A549 (cell line): ENCODE results near the gene MAPK13. TPM values are rescaled to one million over a fixed set of nuclear protein-coding genes. Genes with fewer than 3 reads are reported as not detected.

Experiments
- ATAC-seq, 2 experiments: fragments of 200-7000 bp in 1 of 2; fragments of >200 bp in 1 of 2; cut with Nextera tagmentation in 1 of 2; cut with Tn5 transposase in 1 of 2; 3 replicates each; pipeline versions ENCODE4 v1.8.0 to v1.9.1; 2018 to 2020; ENCODE audit warnings: mild to moderate bottlenecking in 1 of 2, moderate library complexity in 1 of 2
- CTCF ChIA-PET: fragments of 300-600 bp; sonication (Branson Sonifier 250); formaldehyde crosslinking; extraction: SDS; loops from one replicate; lab custom pipeline; 2021; ENCODE audit warnings: antibody characterized with exemption, inconsistent platforms; lab: Yijun Ruan, JAX
- POLR2A ChIA-PET: fragments of 350-600 bp; formaldehyde crosslinking; extraction: SDS; loops from one replicate; lab custom pipeline; 2021; ENCODE audit warnings: antibody characterized with exemption, inconsistent platforms; lab: Yijun Ruan, JAX
- DNase-seq, 2 experiments: peaks; one replicate each; pipeline versions ENCODE4 v3.0.0 to v3.0.0-alpha.2; 2011 to 2016; ENCODE audit warnings: low read depth in 1 of 2, low spot score in 1 of 2
- FAIRE-seq: peaks from 2 replicates; lab custom pipeline; 2011; peaks lifted over from hg19 to GRCh38; lab: Jason Lieb, UNC
- H3K27ac ChIP-seq, 2 experiments: fragments of >200 bp; sonication (Bioruptor Twin); formaldehyde crosslinking; 3 replicates each; pipeline ENCODE4 v1.5.1; 2016 to 2017
- H3K4me1 ChIP-seq: fragments of >200 bp; sonication (Bioruptor Twin); formaldehyde crosslinking; 3 replicates; pipeline ENCODE4 v1.6.1; 2016
- H3K4me2 ChIP-seq: fragments of >200 bp; sonication (Bioruptor Twin); formaldehyde crosslinking; 3 replicates; pipeline ENCODE4 v1.6.1; 2016
- H3K4me3 ChIP-seq: fragments of >200 bp; sonication (Bioruptor Twin); formaldehyde crosslinking; 3 replicates; pipeline ENCODE4 v1.5.1; 2016
- H3K9me3 ChIP-seq: fragments of >200 bp; sonication (Bioruptor Twin); formaldehyde crosslinking; 3 replicates; pipeline ENCODE4 v1.6.1; 2016
- CBX8 ChIP-seq: fragments of 200-600 bp; sonication (generic); IDR thresholded peaks from 2 replicates; pipeline ENCODE4 v1.6.1; 2016
- EHF ChIP-seq: fragments of 250-450 bp; sonication (Bioruptor Pico); IDR thresholded peaks from 2 replicates; pipeline ENCODE4 v1.5.0; 2020; ENCODE audit warnings: mild to moderate bottlenecking
- EHMT2 ChIP-seq: fragments of 200-600 bp; sonication (generic); IDR thresholded peaks from 2 replicates; pipeline ENCODE4 v1.6.1; 2016; ENCODE audit warnings: antibody characterized with exemption, low read depth, mild to moderate bottlenecking, moderate library complexity
- EP300 ChIP-seq, 2 experiments: fragments of >200 bp; sonication (Bioruptor Twin); formaldehyde crosslinking; IDR thresholded peaks; 2 replicates in 1 of 2; 3 replicates in 1 of 2; pipeline ENCODE4 v1.6.1; 2016 to 2017
- FOSB ChIP-seq: fragments of 250-450 bp; sonication (Bioruptor Pico); IDR thresholded peaks from 2 replicates; pipeline ENCODE4 v1.5.0; 2020; ENCODE audit warnings: mild to moderate bottlenecking, moderate library complexity
- FOSL2 ChIP-seq, 2 experiments: fragments of 450-650 bp in 1 of 2; fragments of >200 bp in 1 of 2; sonication (Bioruptor Twin) in 1 of 2; formaldehyde crosslinking; IDR thresholded peaks; 2 replicates each; pipeline versions ENCODE4 v1.5.0 to v1.6.1; 2016 to 2020; ENCODE audit warnings: mild to moderate bottlenecking in 1 of 2, moderate library complexity in 1 of 2
- GATA3 ChIP-seq: IDR thresholded peaks from 2 replicates; pipeline ENCODE4 v1.6.1; 2012; ENCODE audit warnings: borderline replicate concordance
- HDAC2 ChIP-seq: fragments of 200-600 bp; sonication (generic); IDR thresholded peaks from 2 replicates; pipeline ENCODE4 v1.6.1; 2016
- JUN ChIP-seq, 2 experiments: fragments of >200 bp; sonication (Bioruptor Twin); formaldehyde crosslinking; IDR thresholded peaks; 2 replicates in 1 of 2; 3 replicates in 1 of 2; pipeline ENCODE4 v1.6.1; 2016 to 2017
- KDM5A ChIP-seq: fragments of 200-600 bp; sonication (generic); IDR thresholded peaks from 2 replicates; pipeline ENCODE4 v1.6.1; 2016; ENCODE audit warnings: antibody characterized with exemption, mild to moderate bottlenecking
- MAFK ChIP-seq: fragments of 450-650 bp; IDR thresholded peaks from 2 replicates; pipeline ENCODE4 v1.6.1; 2014; ENCODE audit not compliant: partially characterized antibody
- MYC ChIP-seq: IDR thresholded peaks from 2 replicates; pipeline ENCODE4 v1.6.1; 2012; ENCODE audit warnings: mild to moderate bottlenecking, inconsistent platforms, low read length, improper control_type of control experiment, borderline replicate concordance
- NR3C1 ChIP-seq: fragments of >200 bp; sonication (Bioruptor Twin); formaldehyde crosslinking; IDR thresholded peaks from 3 replicates; pipeline ENCODE4 v1.6.1; 2017
- PHF8 ChIP-seq: fragments of 200-600 bp; sonication (generic); IDR thresholded peaks from 2 replicates; pipeline ENCODE4 v1.6.1; 2016; ENCODE audit warnings: low read depth, mild to moderate bottlenecking, antibody characterized with exemption, moderate library complexity, borderline replicate concordance
- POLR2A ChIP-seq: IDR thresholded peaks from 2 replicates; pipeline ENCODE4 v1.6.1; 2012; ENCODE audit warnings: mild to moderate bottlenecking, low read length
- POLR2AphosphoS2 ChIP-seq: conservative IDR thresholded peaks from 2 replicates; pipeline ENCODE4 v1.6.1; 2012; ENCODE audit warnings: low read length, improper control_type of control experiment, inconsistent platforms
- RAD21 ChIP-seq, 2 experiments: fragments of >200 bp in 1 of 2; sonication (Bioruptor Twin) in 1 of 2; formaldehyde crosslinking in 1 of 2; IDR thresholded peaks in 1 of 2; conservative IDR thresholded peaks in 1 of 2; 2 replicates in 1 of 2; 3 replicates in 1 of 2; pipeline ENCODE4 v1.6.1; 2012 to 2018; ENCODE audit warnings: inconsistent platforms in 1 of 2
- RARB ChIP-seq: fragments of 250-450 bp; sonication (Bioruptor Pico); IDR thresholded peaks from 2 replicates; pipeline ENCODE4 v1.8.0; 2021; ENCODE audit warnings: mild to moderate bottlenecking, moderate library complexity
- RCOR1 ChIP-seq: fragments of 150-350 bp; IDR thresholded peaks from 2 replicates; pipeline ENCODE4 v1.6.1; 2014; ENCODE audit warnings: antibody characterized with exemption, low read length, low read depth
- RFX5 ChIP-seq: fragments of 450-650 bp; IDR thresholded peaks from 2 replicates; pipeline ENCODE4 v1.7.1; 2014; ENCODE audit warnings: antibody characterized with exemption, mild to moderate bottlenecking, moderate library complexity
- SREBF2 ChIP-seq: fragments of 450-650 bp; IDR thresholded peaks from 2 replicates; pipeline ENCODE4 v1.6.1; 2014; ENCODE audit warnings: mild to moderate bottlenecking, moderate library complexity
- TFCP2L1 ChIP-seq: fragments of 250-450 bp; sonication (Bioruptor Pico); IDR thresholded peaks from 2 replicates; pipeline ENCODE4 v1.5.0; 2021; ENCODE audit warnings: mild to moderate bottlenecking
- ZFP36 ChIP-seq: fragments of 450-650 bp; IDR thresholded peaks from 2 replicates; pipeline ENCODE4 v1.6.1; 2014; ENCODE audit warnings: borderline replicate concordance; ENCODE audit not compliant: partially characterized antibody
- ZSCAN20 ChIP-seq: fragments of 250-450 bp; sonication (Bioruptor Pico); IDR thresholded peaks from 2 replicates; pipeline ENCODE4 v1.8.0; 2022; ENCODE audit warnings: mild to moderate bottlenecking, moderate library complexity
- WGBS: methylation state at CpG from one replicate; pipeline ENCODE4 v1.1.6; 2017; ENCODE audit errors: missing lambda C conversion rate; 5-methylcytosine and 5-hydroxymethylcytosine counted together
- polyA plus RNA-seq, 4 experiments: library from polyadenylated mRNA; depleted of rRNA in 3 of 4; stranded (reverse); fragments of >200 nt; fragmentation: RNase III in 1 of 4; extraction: RNeasy Plus Mini Kit Qiagen cat#74134 plus additional on column Dnase treatment in 1 of 4; gene quantifications; 2 replicates in 3 of 4; 3 replicates in 1 of 4; pipeline ENCODE4 v1.2.3, GENCODE V29; 2011 to 2017
- TF ChIP-seq, protein P1 (sequence below): fragments of 450-650 bp; IDR thresholded peaks from 2 replicates; pipeline ENCODE4 v1.6.1; 2014; ENCODE audit warnings: antibody characterized with exemption
- TF ChIP-seq, protein P2 (sequence below): IDR thresholded peaks from 2 replicates; pipeline ENCODE4 v1.6.1; 2012
- TF ChIP-seq, protein P3 (sequence below): fragments of >200 bp; sonication (Bioruptor Twin); formaldehyde crosslinking; IDR thresholded peaks from 3 replicates; pipeline ENCODE4 v1.6.1; 2016
- TF ChIP-seq, protein P4 (sequence below): IDR thresholded peaks from 2 replicates; pipeline ENCODE4 v1.6.1; 2012
- TF ChIP-seq, protein P5 (sequence below): fragments of >200 bp; sonication (Bioruptor Twin); formaldehyde crosslinking; IDR thresholded peaks from 2 replicates; pipeline ENCODE4 v1.6.1; 2016
- TF ChIP-seq, protein P6 (sequence below): fragments of >200 bp; sonication (Bioruptor Twin); formaldehyde crosslinking; IDR thresholded peaks from 3 replicates; pipeline ENCODE4 v1.5.1; 2016

MAPK13 gene
- polyA plus RNA-seq, 2 of the 4 experiments (the other 2 are of a cell fraction), result 0.45 to 0.63 TPM

DNA sequence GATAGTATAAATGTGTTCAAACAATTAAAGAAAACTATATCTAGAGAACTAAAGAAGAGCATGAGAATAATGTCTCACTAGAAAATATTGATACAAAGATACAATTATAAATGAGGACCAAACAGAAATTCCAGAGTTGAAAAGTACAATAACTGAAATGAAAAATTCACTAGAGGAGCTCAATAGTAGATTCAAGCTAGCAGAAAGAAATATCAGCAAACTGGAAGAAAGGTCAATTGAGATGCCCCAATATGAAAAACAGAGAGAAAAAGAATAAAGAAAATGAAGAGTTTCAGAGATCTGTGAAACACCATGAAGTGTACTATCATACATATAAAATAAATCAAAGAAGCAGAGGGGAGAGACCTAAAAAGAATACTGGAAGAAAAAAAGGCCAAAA lies 48.2 kb downstream of the MAPK13 start:
- Histone ChIP-seq H3K4me3 (no peak overlapping the region), H3K4me2 (no peak overlapping the region), H3K9me3 (peaks cover 4% of the 10 kb centered on the region; the same call in 1 of the 3 replicates), H3K4me1 (no peaks in the 10 kb centered on the region), H3K27ac (no peak overlapping the region)
- ChIA-PET CTCF (interaction anchor here (1.0 kb wide), 1 partner anchor 83 kb away, joined by 3 read pairs; no protein-coding TSS in a partner anchor), POLR2A (no interaction called here)
- DNase-seq, result no peak
- no peak for FAIRE-seq
- no peak for ATAC-seq
- TF ChIP-seq MYC (no peak), RCOR1 (no peak), RFX5 (no peak), ZSCAN20 (CRISPR knock-in tag) (no peak), MAFK (no peak), HDAC2 (no peak), EHMT2 (no peak), POLR2AphosphoS2 (no peak), EHF (CRISPR knock-in tag) (no peak), SREBF2 (no peak), JUN (IDR thresholded peaks at IDR 0.05) (no peak)
- TF ChIP-seq, protein P1, sequence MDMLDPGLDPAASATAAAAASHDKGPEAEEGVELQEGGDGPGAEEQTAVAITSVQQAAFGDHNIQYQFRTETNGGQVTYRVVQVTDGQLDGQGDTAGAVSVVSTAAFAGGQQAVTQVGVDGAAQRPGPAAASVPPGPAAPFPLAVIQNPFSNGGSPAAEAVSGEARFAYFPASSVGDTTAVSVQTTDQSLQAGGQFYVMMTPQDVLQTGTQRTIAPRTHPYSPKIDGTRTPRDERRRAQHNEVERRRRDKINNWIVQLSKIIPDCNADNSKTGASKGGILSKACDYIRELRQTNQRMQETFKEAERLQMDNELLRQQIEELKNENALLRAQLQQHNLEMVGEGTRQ, result no peak
- TF ChIP-seq, protein P2, sequence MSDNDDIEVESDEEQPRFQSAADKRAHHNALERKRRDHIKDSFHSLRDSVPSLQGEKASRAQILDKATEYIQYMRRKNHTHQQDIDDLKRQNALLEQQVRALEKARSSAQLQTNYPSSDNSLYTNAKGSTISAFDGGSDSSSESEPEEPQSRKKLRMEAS, result no peak
- TF ChIP-seq, protein P3, sequence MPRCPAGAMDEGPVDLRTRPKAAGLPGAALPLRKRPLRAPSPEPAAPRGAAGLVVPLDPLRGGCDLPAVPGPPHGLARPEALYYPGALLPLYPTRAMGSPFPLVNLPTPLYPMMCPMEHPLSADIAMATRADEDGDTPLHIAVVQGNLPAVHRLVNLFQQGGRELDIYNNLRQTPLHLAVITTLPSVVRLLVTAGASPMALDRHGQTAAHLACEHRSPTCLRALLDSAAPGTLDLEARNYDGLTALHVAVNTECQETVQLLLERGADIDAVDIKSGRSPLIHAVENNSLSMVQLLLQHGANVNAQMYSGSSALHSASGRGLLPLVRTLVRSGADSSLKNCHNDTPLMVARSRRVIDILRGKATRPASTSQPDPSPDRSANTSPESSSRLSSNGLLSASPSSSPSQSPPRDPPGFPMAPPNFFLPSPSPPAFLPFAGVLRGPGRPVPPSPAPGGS, result no peak
- TF ChIP-seq, all 56 proteins: peak for 0

DNA sequence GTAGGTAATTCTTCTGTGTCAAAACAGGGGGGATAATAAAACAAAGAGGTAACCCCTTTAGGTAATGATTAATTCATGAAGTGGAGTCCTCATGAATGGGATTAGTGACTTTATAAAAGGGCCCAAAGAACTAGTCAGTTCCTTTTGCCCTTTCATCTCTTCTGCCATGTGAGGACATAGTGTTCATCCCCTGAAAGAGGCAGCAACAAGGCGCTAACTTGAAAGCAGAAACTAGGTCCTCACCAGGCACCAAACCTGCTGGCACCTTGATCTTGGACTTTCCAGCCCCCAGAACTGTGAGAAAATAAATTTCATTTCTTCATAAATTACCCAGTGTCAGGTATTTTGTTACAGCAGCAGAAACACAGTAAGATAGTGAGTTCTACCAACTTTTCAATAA lies 49.8 kb downstream of the MAPK13 start:
- FAIRE-seq, result no peak
- ATAC-seq, result no peak
- no peak for TF ChIP-seq CBX8
- TF ChIP-seq, protein P4, sequence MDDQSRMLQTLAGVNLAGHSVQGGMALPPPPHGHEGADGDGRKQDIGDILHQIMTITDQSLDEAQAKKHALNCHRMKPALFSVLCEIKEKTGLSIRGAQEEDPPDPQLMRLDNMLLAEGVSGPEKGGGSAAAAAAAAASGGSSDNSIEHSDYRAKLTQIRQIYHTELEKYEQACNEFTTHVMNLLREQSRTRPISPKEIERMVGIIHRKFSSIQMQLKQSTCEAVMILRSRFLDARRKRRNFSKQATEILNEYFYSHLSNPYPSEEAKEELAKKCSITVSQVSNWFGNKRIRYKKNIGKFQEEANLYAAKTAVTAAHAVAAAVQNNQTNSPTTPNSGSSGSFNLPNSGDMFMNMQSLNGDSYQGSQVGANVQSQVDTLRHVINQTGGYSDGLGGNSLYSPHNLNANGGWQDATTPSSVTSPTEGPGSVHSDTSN, result no peak
- TF ChIP-seq GATA3, result no peak
- no peak for TF ChIP-seq PHF8
- TF ChIP-seq, protein P5, sequence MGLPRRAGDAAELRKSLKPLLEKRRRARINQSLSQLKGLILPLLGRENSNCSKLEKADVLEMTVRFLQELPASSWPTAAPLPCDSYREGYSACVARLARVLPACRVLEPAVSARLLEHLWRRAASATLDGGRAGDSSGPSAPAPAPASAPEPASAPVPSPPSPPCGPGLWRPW, result no peak
- TF ChIP-seq TFCP2L1 (CRISPR knock-in tag), result no peak
- TF ChIP-seq RCOR1, result no peak
- TF ChIP-seq, all 56 proteins: peak for 0
- H3K4me3 ChIP-seq, result no peak overlapping the region
- ChIA-PET CTCF (no interaction called here), POLR2A (no interaction called here)
- no peak overlapping the region for H3K27ac ChIP-seq
- 65% methylated on average over 1 of the region's 1 CpG for WGBS
- no peak overlapping the region for H3K4me2 ChIP-seq
- H3K4me1 ChIP-seq, result no peaks in the 10 kb centered on the region
- no peak for DNase-seq
- peaks cover 4% of the 10 kb centered on the region; the same call in 1 of the 3 replicates for H3K9me3 ChIP-seq

DNA sequence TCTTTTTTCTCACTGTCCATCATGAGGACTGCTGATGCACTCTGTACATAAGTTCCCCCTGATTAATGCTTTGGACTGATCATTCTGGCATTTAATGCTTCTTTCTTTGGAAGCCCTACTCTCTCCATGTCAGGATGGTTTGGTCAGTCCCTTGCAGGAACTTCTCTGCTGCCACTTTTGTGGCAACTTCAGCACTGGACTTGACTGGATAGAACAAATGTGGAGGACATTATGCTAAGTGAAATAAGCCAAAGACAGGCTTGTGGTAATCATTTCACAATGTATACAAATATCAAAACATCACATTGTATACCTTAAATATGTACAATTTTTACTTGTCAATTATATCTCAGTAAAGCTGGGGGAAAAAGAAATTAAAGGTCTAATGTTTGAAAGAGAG lies 54.0 kb downstream of the MAPK13 start:
- CTCF ChIA-PET, result interaction anchor here (0.7 to 1.3 kb wide), 3 partner anchors 8 to 157 kb away, joined by 3 to 5 read pairs (median 3); no protein-coding TSS in a partner anchor
- no peak overlapping the region for H3K4me3 ChIP-seq
- FAIRE-seq, result no peak
- no peaks in the 10 kb centered on the region for H3K9me3 ChIP-seq
- POLR2A ChIA-PET, result no interaction called here
- no peak for DNase-seq
- no peak for ATAC-seq
- no peaks in the 10 kb centered on the region for H3K4me1 ChIP-seq
- no peak overlapping the region for H3K4me2 ChIP-seq
- TF ChIP-seq RARB (no peak), EHF (CRISPR knock-in tag) (no peak), EP300 (IDR thresholded peaks at IDR 0.05) (no peak), CBX8 (no peak), NR3C1 (no peak), FOSB (CRISPR knock-in tag) (no peak), EHMT2 (no peak), FOSL2 (IDR thresholded peaks at IDR 0.05) (no peak), FOSL2 (CRISPR knock-in tag; IDR thresholded peaks at IDR 0.05) (no peak), ZFP36 (no peak), POLR2A (no peak), KDM5A (no peak), RAD21 (conservative IDR thresholded peaks at IDR 0.05 in 1 of 2, IDR thresholded peaks at IDR 0.05 in 1 of 2) (no peak)
- TF ChIP-seq, protein P5, result no peak
- TF ChIP-seq, protein P6, sequence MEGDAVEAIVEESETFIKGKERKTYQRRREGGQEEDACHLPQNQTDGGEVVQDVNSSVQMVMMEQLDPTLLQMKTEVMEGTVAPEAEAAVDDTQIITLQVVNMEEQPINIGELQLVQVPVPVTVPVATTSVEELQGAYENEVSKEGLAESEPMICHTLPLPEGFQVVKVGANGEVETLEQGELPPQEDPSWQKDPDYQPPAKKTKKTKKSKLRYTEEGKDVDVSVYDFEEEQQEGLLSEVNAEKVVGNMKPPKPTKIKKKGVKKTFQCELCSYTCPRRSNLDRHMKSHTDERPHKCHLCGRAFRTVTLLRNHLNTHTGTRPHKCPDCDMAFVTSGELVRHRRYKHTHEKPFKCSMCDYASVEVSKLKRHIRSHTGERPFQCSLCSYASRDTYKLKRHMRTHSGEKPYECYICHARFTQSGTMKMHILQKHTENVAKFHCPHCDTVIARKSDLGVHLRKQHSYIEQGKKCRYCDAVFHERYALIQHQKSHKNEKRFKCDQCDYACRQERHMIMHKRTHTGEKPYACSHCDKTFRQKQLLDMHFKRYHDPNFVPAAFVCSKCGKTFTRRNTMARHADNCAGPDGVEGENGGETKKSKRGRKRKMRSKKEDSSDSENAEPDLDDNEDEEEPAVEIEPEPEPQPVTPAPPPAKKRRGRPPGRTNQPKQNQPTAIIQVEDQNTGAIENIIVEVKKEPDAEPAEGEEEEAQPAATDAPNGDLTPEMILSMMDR, result no peak
- H3K27ac ChIP-seq, result no peak overlapping the region
